Renal cortex interstitium (tissue), 11 donors: ENCODE results near the gene DNAJC7. TPM values are rescaled to one million over a fixed set of nuclear protein-coding genes. Genes with fewer than 3 reads are reported as not detected.
A peak's percentile ranks its signal among the peaks of the same experiment; 100 is the strongest.
"Not testable (repeated sequence)": the region's sequence is repeated elsewhere in the genome, so short reads cannot be mapped to it uniquely, and the experiment has no call there.

Source experiments
- DNase-seq, 11 donors: peaks; one replicate each; pipeline ENCODE4 v3.0.0-alpha.2; 2013; ENCODE audit warnings: low read depth in 9 of 11, low spot score in 4 of 11; ENCODE audit errors: extremely low read depth in 1 of 11
- polyA plus RNA-seq, 3 donors: library from polyadenylated mRNA; unstranded; fragments of 120-200 nt; gene quantifications; one replicate each; pipeline ENCODE4 v1.2.1, GENCODE V29; 2013; ENCODE audit not compliant: insufficient read length in 3 of 3

Gene DNAJC7
- polyA plus RNA-seq, 3 donors = 153 to 162 (median 154) TPM

DNA sequence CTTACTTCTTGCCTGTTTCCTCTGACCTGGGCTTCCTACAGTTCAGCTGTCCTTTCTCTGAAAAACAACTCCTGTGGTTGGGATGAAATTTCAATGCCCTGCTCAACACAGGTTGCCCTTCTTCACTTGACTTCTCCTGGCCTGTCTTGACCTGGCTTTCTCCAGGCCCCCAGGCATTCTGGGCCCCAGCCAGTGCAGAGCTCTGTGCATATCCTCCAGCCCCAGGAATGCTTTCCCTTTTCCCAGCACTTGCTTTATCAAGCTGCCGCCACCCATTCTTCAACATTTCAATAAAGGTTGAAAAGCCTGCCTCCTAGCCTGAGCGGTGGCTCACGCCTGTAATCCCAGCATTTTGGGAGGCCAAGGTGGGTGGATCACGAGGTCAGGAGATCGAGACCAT lies 76.1 kb downstream of the DNAJC7 start:
- DNase-seq = no peak

DNA sequence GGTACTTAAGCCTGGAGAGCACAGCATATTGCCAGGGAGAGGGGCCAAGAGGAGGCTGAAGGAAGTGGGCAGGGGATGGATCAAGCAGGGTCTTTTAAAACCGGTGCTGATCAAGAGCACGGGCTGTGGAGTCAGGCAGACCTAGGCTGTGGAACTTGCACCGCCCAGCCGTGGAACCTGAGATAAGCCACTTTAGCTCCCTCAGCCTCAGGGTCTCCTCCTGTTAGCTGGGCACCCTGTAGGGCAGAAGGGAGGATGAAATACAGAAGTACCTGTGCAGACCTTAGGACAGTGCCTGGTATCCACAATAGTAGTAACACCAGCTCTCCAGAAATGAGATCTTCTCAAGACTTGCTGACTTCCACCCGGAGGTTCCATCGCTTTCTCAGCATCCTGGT lies 77.5 kb downstream of the DNAJC7 start:
- no peak for DNase-seq

DNA sequence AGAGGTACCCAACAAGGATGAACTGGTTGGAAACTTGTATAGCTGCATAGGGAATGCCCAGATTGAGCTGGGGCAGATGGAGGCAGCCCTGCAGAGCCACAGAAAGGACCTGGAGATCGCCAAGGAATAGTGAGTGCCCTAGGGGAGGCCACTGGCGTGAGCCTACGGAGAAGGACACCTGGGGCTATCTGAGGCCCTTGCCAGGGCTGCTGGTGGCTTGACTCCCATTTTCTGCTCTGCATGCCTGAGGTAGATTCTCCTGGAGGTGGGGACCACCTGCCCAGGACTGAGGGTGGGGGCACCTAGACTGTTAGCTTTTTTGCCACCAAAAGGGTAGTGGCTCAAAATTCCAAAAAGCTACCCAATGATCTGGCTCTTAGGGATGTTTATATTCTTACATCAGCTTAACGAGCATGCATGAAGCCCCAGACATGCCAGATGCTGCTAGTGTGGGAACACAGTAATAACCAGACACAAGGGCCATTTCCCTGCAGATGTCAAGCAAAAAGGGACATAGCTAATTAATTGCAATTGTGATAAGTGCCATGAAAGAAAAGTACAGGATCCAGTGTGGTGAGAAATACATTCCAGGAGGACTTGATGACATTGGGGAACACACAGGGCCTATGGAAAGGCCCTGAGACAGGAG lies 78.1 kb downstream of the DNAJC7 start:
- DNase-seq = no peak

DNA sequence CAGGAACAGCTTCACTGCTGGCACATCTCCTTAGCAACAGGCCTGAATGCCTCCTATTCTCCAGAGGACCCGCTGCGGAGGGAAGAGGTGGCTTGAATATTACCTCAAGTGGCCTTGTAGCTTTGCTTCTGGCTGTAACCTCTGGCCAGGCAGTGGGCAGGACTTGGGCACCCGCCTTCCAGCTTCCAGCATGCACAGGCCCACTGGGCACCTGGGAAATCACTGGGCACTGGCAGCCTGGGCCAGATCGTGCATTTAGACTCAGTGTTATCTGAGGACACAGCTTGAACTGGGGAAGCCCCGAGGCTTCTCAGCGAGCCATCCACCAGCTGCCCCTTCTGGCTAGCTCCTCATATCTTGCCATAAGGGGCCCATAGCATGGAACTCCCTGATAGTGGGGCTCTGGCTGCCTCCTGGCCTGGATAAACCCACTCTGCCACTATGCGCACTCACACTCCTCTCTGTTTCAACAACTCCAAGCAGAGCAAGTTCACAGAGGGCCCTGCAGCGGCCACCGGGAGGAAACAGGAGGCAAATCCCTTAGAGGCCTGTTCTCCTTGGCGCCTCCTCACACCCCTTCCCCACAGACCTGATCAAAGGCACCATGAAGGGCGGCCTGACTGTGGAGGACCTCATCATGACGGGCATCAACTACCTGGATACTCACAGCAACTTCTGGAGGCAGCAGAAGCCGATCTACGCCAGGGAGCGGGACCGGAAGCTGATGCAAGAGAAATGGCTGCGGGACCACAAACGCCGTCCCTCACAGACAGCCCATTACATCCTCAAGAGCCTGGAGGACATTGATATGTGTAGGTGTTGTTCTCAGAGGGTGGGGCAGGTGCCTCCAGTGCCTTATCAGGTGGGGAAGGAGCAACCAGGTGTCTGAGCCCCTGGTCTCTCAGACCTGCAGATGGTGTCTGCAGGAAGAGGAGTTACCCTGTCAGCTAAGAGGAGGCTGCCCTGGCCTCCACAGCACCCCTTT lies 79.0 kb downstream of the DNAJC7 start:
- DNase-seq = no peak

DNA sequence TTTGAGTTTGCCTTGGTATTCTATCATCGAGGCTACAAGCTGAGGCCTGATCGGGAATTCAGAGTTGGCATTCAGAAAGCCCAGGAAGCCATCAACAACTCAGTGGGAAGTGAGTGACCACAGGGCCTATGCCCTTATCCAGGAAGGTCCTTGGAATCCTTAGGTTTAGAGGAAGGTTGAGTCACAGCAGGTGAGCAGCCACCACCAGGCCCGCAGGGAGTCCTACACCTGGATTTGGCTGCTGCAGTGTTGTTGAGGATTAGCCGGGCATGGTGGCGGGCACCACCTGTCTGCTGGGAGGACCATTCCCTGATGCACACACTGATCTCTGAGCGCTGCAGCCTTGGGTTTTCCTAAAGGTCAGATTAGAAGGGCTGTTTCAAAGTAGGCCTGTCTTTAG lies 81.6 kb downstream of the DNAJC7 start:
- DNase-seq = no peak

DNA sequence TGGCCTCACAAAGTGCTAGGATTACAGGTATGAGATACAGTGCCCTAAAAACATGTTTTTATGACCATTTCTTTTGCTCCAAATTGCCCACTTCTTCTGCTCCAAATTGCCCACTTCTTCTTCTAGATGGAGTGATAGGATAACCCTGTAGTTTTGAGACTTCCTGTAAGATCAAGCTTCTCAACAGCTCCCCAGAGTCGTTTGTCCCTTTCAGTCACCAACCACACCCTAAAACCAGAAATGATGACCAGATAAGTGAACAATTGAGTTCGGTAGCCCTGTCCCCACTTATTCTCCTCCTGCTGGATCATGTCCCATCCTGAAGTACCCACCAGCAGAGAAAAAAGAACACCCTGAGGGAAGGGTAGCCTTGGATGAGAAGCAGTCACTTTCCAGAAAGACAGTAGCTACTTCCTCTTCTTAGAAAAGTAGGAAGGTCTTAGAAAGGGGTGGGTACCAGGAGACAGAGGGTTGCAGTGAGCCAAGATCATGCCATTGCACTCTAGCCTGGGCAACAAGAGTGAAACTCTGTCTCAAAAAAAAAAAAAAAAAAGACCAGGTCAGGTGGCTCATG lies 84.3 kb downstream of the DNAJC7 start:
- DNase-seq = no peak

DNA sequence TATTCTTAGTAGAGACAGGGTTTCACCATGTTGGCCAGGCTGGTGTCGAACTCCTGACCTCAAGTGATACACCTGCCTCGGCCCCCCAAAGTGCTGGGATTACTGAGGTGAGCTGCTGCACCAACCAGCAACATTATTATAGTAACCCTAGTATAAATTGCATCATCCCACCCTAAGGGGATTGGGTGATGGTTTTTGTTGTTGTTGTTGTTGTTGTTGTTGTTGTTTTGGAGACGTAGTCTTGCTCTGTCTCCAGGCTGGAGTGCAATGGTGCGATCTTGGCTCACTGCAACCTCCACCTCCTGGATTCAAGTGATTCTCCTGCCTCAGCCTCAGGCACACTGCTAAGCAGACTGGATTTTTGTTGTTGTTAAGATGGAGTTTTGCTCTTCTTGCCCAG lies 85.5 kb downstream of the DNAJC7 start:
- not testable (repeated sequence) for DNase-seq

DNA sequence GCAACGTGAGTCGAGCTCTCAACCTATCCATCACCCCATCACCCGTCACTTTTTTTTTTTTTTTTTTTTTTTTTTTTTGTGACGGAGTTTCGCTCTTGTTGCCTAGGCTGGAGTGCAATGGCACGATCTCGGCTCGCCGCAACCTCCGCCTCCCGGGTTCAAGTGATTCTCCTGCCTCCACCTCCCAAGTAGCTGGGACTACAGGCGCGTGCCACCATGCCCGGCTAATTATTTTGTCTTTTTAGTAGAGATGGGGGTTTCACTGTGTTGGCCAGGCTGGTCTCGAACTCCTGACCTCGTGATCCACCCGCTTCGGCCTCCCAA lies 86.4 kb downstream of the DNAJC7 start:
- not testable (repeated sequence) for DNase-seq

DNA sequence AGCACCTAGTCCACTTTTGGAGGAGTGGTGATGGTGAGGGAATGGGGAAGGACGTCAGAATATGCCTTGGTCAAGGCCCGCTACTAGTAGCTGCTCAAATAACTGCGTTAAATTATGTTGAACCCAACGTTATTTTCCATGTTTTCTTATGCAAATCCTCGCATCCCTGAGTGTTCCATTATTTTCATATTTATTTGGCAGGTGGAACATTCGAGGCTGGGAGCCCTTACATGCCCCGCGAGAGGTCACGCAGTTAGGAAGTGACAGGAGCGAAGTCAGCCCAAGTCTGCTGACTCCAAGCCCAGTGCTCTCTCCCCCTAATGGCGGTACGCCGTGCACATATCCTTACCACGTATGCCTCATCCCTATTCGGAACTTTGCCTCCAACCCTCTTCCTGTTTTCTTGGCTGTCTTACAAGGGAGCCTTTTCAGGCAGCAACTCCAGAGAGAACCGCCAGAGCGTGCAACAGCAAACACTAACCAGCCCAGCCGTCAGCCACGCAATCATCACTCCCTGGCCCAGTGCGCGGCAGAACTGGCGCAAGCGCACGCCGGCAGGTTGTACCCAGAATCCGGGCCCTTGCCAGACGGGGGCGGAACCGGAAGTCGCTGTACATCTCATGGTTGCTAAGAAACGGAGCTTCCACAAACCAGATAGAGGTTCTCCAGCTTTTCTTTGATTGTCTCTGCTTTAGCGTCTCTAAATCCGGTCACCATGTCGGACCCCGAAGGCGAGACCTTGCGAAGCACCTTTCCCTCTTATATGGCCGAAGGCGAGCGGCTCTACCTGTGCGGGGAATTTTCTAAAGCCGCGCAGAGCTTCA lies 87.0 kb downstream of the DNAJC7 start, which contains the start of gene ODAD4:
Gene ODAD4, plus strand, starts transcription at position 609 of the 824 bp plus-strand sequence. Its CDS starts 107 bp downstream, at position 716.
- peak; percentile 86 to 95 (median 93) for DNase-seq

DNA sequence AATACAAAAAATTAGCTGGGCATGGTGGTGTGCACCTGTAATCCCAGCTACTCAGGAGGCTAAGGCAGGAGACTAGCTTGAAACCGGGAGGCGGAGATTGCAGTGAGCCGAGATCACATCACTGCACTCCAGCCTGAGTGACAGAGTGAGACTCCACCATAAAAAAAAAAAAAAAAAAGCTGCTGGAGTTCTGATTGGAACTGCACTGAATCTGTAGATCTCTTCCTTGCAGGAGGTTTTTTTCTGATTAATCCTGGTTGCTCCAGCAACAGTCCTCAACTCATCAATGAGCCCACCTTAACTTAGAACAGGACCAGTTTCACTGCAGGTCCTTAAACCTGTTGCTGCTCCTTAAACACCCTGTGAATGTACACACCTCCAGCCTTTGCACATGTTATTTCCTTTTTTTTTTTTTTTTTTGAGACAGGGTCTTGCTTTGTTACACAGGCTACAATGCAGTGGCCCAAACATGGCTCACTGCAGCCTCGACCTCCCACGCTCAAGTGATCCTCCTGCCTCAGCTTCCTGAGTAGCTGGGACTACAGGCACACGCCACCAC lies 88.5 kb downstream of the DNAJC7 start:
- DNase-seq = no peak

Other genes with a start within 250 kb of the DNAJC7 start
- 100 to 1,000 TPM; 169 to 222 (median 221) TPM for gene JUP, start 230.7 kb downstream of the DNAJC7 start, polyA plus RNA-seq
- 10 to 100 TPM; 31.4 to 47.4 (median 40.1) TPM for gene P3H4, start 205.5 kb downstream of the DNAJC7 start, polyA plus RNA-seq
- gene FKBP10, start 204.4 kb downstream of the DNAJC7 start, polyA plus RNA-seq = 100 to 1,000 TPM; 133 to 178 (median 165) TPM
- gene NT5C3B, start 181.2 kb downstream of the DNAJC7 start, polyA plus RNA-seq = 10 to 100 TPM; 79.5 to 95.7 (median 89.9) TPM
- gene KLHL10, start 179.6 kb downstream of the DNAJC7 start, polyA plus RNA-seq = under 1 TPM; 0.16 to 0.33 (median 0.26) TPM
- 1 to 10 TPM; 9.0 to 9.8 (median 9.7) TPM for gene KLHL11, start 152.0 kb downstream of the DNAJC7 start, polyA plus RNA-seq
- 10 to 100 TPM; 87.1 to 95.2 (median 88.7) TPM for gene ACLY, start 98.5 kb downstream of the DNAJC7 start, polyA plus RNA-seq
- gene ODAD4, start 86.8 kb downstream of the DNAJC7 start, polyA plus RNA-seq = 1 to 10 TPM; 5.6 to 9.1 (median 8.4) TPM
- 10 to 100 TPM; 56.5 to 84.0 (median 68.4) TPM for gene CNP, start 50.6 kb downstream of the DNAJC7 start, polyA plus RNA-seq
- 10 to 100 TPM; 48.9 to 58.2 (median 49.8) TPM for gene NKIRAS2, start 2.7 kb upstream of the DNAJC7 start, polyA plus RNA-seq
- 1 to 10 TPM; 3.4 to 6.4 (median 4.6) TPM for gene C17orf113, start 33.2 kb upstream of the DNAJC7 start, polyA plus RNA-seq
- 1 to 10 TPM; 8.7 TPM for gene ZNF385C, start 81.0 kb upstream of the DNAJC7 start, polyA plus RNA-seq
- gene DHX58, start 95.3 kb upstream of the DNAJC7 start, polyA plus RNA-seq = 10 to 100 TPM in 1 of 3 donors, 1 to 10 TPM in 2; 7.1 to 13.3 (median 7.1) TPM
- 10 to 100 TPM; 57.5 to 81.7 (median 70.9) TPM for gene KAT2A, start 103.9 kb upstream of the DNAJC7 start, polyA plus RNA-seq
- under 1 TPM; 0.12 to 0.46 (median 0.30) TPM for gene HSPB9, start 105.4 kb upstream of the DNAJC7 start, polyA plus RNA-seq
- gene RAB5C, start 137.6 kb upstream of the DNAJC7 start, polyA plus RNA-seq = 100 to 1,000 TPM; 118 to 151 (median 148) TPM
- under 1 TPM in 2 of 3 donors, not detected in 1; 0.03 TPM for gene KCNH4, start 163.7 kb upstream of the DNAJC7 start, polyA plus RNA-seq
- not detected for gene HCRT, start 168.0 kb upstream of the DNAJC7 start, polyA plus RNA-seq
- 10 to 100 TPM; 14.4 to 22.2 (median 18.0) TPM for gene GHDC, start 177.1 kb upstream of the DNAJC7 start, polyA plus RNA-seq